GM23338 (cell line): ENCODE results near the gene BPIFB1. TPM values are rescaled to one million over a fixed set of nuclear protein-coding genes. Genes with fewer than 3 reads are reported as not detected.

ENCODE experiments used
- ATAC-seq: fragments of 200-7000 bp; cut with Tn5 transposase; 3 replicates; pipeline ENCODE4 v1.9.1; 2020
- DNase-seq: peaks from one replicate; pipeline ENCODE4 v3.0.0-alpha.2; 2015; ENCODE audit warnings: low spot score
- H2AFZ ChIP-seq: fragments of 200-600 bp; sonication (generic); 2 replicates; pipeline ENCODE4 v1.8.0; 2016; ENCODE audit warnings: antibody characterized with exemption, mild to moderate bottlenecking, moderate library complexity
- H3F3A ChIP-seq: fragments of 200-600 bp; sonication (generic); replicated peaks from 2 replicates; pipeline ENCODE4 v1.8.0; 2017; ENCODE audit warnings: antibody characterized with exemption, mixed run types, low read depth
- H3K27ac ChIP-seq: fragments of 200-600 bp; sonication (generic); 2 replicates; pipeline ENCODE4 v1.6.1; 2016; ENCODE audit warnings: low read depth
- H3K27me3 ChIP-seq: fragments of 200-600 bp; sonication (generic); 2 replicates; pipeline ENCODE4 v1.8.0; 2016; ENCODE audit warnings: mild to moderate bottlenecking, mixed run types, moderate library complexity; ENCODE audit not compliant: insufficient read depth
- H3K36me3 ChIP-seq: fragments of 200-600 bp; sonication (generic); 2 replicates; pipeline ENCODE4 v1.8.0; 2016; ENCODE audit warnings: mild to moderate bottlenecking; ENCODE audit not compliant: insufficient read depth
- H3K4me1 ChIP-seq: fragments of 200-600 bp; sonication (generic); 2 replicates; pipeline ENCODE4 v1.8.0; 2016; ENCODE audit warnings: mild to moderate bottlenecking, moderate library complexity; ENCODE audit not compliant: insufficient read depth
- H3K4me2 ChIP-seq: fragments of 200-600 bp; sonication (generic); 2 replicates; pipeline ENCODE4 v1.7.1; 2017; ENCODE audit warnings: mixed run types
- H3K4me3 ChIP-seq: fragments of 200-600 bp; sonication (generic); 2 replicates; pipeline ENCODE4 v1.6.1; 2016; ENCODE audit warnings: mixed run types
- H3K79me2 ChIP-seq: fragments of 200-600 bp; sonication (generic); replicated peaks from 2 replicates; pipeline ENCODE4 v1.8.0; 2017; ENCODE audit warnings: mild to moderate bottlenecking; ENCODE audit not compliant: insufficient read depth
- H3K9me2 ChIP-seq: fragments of 200-600 bp; sonication (generic); 2 replicates; pipeline ENCODE4 v1.8.0; 2017; ENCODE audit not compliant: insufficient read depth
- H4K20me1 ChIP-seq: fragments of 200-600 bp; sonication (generic); replicated peaks from 2 replicates; pipeline ENCODE4 v1.8.0; 2017; ENCODE audit warnings: mild to moderate bottlenecking; ENCODE audit not compliant: insufficient read depth
- H3K27ac Mint-ChIP-seq: 2 replicates; pipeline ENCODE4 v1.8.0; 2020; ENCODE audit warnings: inconsistent platforms, mild to moderate bottlenecking, moderate library complexity, mixed read lengths
- H3K27me3 Mint-ChIP-seq: 3 replicates; pipeline ENCODE4 v1.8.0; 2022; ENCODE audit warnings: low read depth, mild to moderate bottlenecking, moderate library complexity, mixed read lengths, inconsistent platforms; ENCODE audit not compliant: insufficient read depth, poor library complexity
- H3K36me3 Mint-ChIP-seq: 3 replicates; pipeline ENCODE4 v1.8.0; 2021; ENCODE audit warnings: low read depth, mild to moderate bottlenecking, inconsistent platforms, moderate library complexity, mixed read lengths
- H3K4me1 Mint-ChIP-seq: 3 replicates; pipeline ENCODE4 v1.8.0; 2020; ENCODE audit warnings: mild to moderate bottlenecking, inconsistent platforms, mixed read lengths
- H3K4me3 Mint-ChIP-seq: 3 replicates; pipeline ENCODE4 v1.8.0; 2021; ENCODE audit warnings: moderate library complexity, mild to moderate bottlenecking, inconsistent platforms, mixed read lengths
- H3K9me3 Mint-ChIP-seq: 3 replicates; pipeline ENCODE4 v1.8.0; 2020; ENCODE audit warnings: moderate library complexity, mild to moderate bottlenecking, inconsistent platforms, mixed read lengths
- CREB1 ChIP-seq: fragments of 250-450 bp; sonication (Bioruptor Pico); IDR thresholded peaks from 2 replicates; pipeline ENCODE4 v1.5.0; 2020; ENCODE audit warnings: low read depth, mild to moderate bottlenecking, moderate library complexity
- EZH2 ChIP-seq: fragments of 200-600 bp; sonication (generic); IDR thresholded peaks from one replicate; pipeline ENCODE4 v1.8.0; 2017; ENCODE audit warnings: antibody characterized with exemption, mild to moderate bottlenecking, low read depth; ENCODE audit not compliant: unreplicated experiment
- JUNB ChIP-seq: IDR thresholded peaks from one replicate; pipeline ENCODE4 v1.6.1; 2016; ENCODE audit warnings: antibody characterized with exemption; ENCODE audit not compliant: unreplicated experiment
- NANOG ChIP-seq: IDR thresholded peaks from 2 replicates; pipeline ENCODE4 v1.6.1; 2016; ENCODE audit warnings: antibody characterized with exemption, borderline replicate concordance
- STAT1 ChIP-seq: IDR thresholded peaks from one replicate; pipeline ENCODE4 v1.6.1; 2016; ENCODE audit warnings: antibody characterized with exemption; ENCODE audit not compliant: unreplicated experiment
- ZNF462 ChIP-seq: fragments of 250-450 bp; sonication (Bioruptor Pico); IDR thresholded peaks from 2 replicates; pipeline ENCODE4 v1.5.0; 2020; ENCODE audit warnings: mild to moderate bottlenecking, moderate library complexity
- polyA plus RNA-seq: library from polyadenylated mRNA; unstranded; fragments of >200 nt; fragmentation: Nextera tagmentation; extraction: Ambion mirVana; gene quantifications from 2 replicates; pipeline ENCODE4 v1.2.1, GENCODE V29; 2016
- total RNA-seq: library from RNA; depleted of rRNA; stranded (reverse); fragments of >200 nt; shearing (Covaris generic); gene quantifications from 2 replicates; pipeline ENCODE4 v1.2.3, GENCODE V29; 2014

BPIFB1 gene
- total and polyA plus RNA-seq, 2 experiments from 2014 or later, result not detected

GRCh38 chr20:33277471-33278441 lies 5.3 kb upstream of the BPIFB1 start (continued):
- no peak for TF ChIP-seq ZNF462 (CRISPR knock-in tag)
- no peak for TF ChIP-seq EZH2
- no peak for TF ChIP-seq STAT1
- no peak for TF ChIP-seq NANOG
- no peak for TF ChIP-seq CREB1 (CRISPR knock-in tag)

- H3K9me3 Mint-ChIP-seq, result no peaks in the 10 kb centered on the region
- Histone ChIP-seq H4K20me1 (no peaks in the 10 kb centered on the region), H3K27ac (no peak overlapping the region), H3K4me1 (0 out of 2 replicates have a peak, but pooled peaks cover 8% of the 10 kb centered on the region), H3K36me3 (no peaks in the 10 kb centered on the region), H3K4me3 (no peak overlapping the region), H3F3A (no peaks in the 10 kb centered on the region), H2AFZ (no peak overlapping the region), H3K9me2 (no peaks in the 10 kb centered on the region), H3K79me2 (no peaks in the 10 kb centered on the region), H3K27me3 (no peaks in the 10 kb centered on the region), H3K4me2 (no peak overlapping the region)
- no peak overlapping the region for H3K27ac Mint-ChIP-seq
- DNase-seq (no peak), ATAC-seq (no peak)
- peaks cover 23% of the 10 kb centered on the region for H3K4me1 Mint-ChIP-seq
- no peaks in the 10 kb centered on the region for H3K36me3 Mint-ChIP-seq
- H3K27me3 Mint-ChIP-seq, result peaks cover 21% of the 10 kb centered on the region
- H3K4me3 Mint-ChIP-seq, result no peak overlapping the region
- TF ChIP-seq JUNB, result no peak
- TF ChIP-seq ZNF462 (CRISPR knock-in tag), result no peak
Observed at GRCh38 chr20:33278700-33279099, 4.3 kb upstream of the BPIFB1 start.
